Glomerular visceral epithelial cell (primary cell): ENCODE data around the gene CNIH1.
"Not testable (repeated sequence)": the region's sequence is repeated elsewhere in the genome, so short reads cannot be mapped to it uniquely, and the experiment has no call there.

ENCODE experiments used
- DNase-seq: peaks from one replicate; pipeline ENCODE4 v3.0.0-alpha.2; 2016; ENCODE audit errors: extremely low spot score

The CNIH1 gene

DNA sequence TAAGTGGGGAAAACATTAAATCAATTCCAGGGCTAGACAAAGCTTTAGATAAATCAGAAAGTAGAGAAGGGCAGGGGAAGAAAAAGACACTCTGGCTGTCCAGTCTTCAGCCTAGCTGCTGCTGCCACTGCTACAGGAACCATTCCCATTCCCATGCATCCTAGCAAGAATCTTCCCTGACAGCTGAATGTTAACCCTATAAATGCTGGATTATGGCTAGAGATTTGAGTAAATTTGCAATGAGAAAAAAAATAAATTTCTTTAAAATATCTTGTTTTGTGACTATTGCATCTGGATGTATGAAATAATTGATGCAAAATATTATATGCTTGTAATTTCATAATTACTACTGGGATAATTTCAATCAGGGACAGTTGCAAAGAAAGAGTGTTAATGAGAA is 59.4 kb downstream of the CNIH1 start:
- no peak for DNase-seq

DNA sequence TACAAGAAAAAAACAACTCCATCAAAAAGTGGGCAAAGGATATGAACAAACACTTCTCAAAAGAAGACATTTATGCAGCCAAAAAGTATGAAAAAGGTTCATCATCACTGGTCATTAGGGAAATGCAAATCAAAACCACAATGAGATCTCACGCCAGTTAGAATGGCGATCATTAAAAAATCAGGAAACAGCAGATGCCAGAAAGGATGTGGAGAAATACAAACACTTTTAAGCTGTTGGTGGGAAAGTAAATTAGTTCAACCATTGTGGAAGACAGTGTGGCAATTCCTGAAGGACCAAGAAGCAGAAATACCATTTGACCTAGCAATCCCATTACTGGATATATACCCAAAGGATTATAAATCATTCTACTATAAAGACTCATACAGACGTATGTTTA is 60.6 kb downstream of the CNIH1 start:
- not testable (repeated sequence) for DNase-seq

- DNase-seq = not testable (repeated sequence)
Observed at GRCh38 chr14:54378893-54379292, 62.3 kb downstream of the CNIH1 start.

DNA sequence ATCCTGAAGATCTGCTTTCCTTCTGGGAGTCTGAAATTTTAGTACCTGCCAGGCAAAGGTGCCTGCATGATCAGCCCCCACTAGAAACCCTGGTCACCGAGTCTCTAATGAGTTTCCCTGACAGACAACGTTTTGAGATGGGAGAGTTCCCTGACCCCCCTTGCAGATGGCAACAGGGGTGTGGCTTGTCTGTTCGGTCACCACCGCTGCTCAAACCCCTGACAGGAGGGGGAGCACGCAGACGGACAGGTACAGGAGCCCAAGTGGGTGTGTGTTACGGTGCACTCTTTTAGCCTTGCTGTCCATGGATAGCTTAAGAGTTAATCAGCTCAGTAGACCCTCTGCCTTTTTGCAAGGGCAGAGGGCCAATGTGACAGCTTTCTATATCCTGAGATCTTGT is 63.7 kb downstream of the CNIH1 start:
- DNase-seq = no peak

- DNase-seq = no peak
Observed at GRCh38 chr14:54374117-54374884, 66.9 kb downstream of the CNIH1 start.
